RCC 7860 (cell line): Measurements from ENCODE around the gene TBC1D8.

ENCODE experiments used
- DNase-seq: peaks from one replicate; pipeline ENCODE4 v3.0.0-alpha.2; 2015; ENCODE audit warnings: low spot score
- FAIRE-seq: peaks from 2 replicates; lab custom pipeline; 2012; peaks lifted over from hg19 to GRCh38; lab: Jason Lieb, UNC

The TBC1D8 gene

DNA sequence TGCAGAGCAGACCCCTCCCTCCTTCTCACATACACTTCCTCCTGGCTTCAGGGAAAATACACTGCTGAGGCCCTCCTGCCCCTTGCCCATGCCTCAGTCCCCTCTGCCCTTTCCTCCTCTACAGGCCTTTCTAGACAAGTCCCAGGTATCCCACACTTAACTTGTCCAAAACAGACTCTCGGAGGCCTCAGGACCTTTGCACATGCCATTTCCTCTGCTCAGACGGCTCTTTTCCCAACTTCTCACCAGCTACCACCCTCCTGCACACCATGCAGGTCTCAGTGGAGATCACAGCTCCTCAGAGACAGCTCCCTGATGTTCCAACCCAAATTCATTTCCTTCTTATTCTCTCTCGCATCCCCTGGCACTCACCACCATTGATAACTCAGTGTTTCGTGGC, 11.7 kb downstream of the TBC1D8 start:
- no peak for DNase-seq
- no peak for FAIRE-seq

DNA sequence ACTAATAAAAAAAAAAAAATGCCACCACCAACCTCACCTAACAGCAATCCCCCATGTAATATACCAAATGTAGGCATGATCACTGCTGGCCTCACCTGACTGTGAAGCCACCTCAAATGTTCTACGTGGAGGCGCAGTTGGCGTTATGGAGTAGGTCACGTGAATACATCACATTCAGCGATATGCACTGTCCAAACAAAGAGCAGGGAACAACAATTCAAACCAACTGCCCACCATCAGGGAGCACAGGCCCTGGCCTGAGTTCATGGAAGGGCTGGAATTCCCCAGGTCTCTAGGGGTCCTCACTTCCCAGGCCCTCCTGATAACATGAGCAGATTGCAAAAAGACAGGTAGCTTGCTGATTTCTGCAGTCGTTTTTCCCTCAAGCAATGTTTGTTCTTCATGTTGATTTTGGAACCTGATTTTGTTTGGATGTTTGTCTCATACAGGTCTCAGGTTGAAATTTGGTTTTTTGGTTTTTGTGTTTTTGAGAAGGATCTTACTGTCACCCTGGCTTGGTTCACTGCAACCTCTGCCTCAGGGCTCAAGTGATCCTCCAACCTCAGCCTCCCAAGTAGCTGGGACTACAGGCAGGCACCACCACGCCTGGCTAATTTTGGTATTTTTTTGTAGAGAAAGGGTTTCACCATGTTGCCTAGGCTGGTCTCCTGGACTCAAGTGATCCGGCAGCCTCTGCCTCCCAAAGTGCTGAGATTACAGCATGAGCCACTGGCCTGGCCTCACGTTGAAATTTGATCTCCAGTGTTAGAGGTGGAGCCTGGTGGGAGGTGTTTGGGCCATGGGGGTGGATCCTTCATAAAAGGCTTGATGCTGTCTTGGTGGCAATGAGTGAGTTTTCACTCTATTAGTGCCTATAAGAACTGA, 15.5 kb downstream of the TBC1D8 start:
- FAIRE-seq: no peak

DNA sequence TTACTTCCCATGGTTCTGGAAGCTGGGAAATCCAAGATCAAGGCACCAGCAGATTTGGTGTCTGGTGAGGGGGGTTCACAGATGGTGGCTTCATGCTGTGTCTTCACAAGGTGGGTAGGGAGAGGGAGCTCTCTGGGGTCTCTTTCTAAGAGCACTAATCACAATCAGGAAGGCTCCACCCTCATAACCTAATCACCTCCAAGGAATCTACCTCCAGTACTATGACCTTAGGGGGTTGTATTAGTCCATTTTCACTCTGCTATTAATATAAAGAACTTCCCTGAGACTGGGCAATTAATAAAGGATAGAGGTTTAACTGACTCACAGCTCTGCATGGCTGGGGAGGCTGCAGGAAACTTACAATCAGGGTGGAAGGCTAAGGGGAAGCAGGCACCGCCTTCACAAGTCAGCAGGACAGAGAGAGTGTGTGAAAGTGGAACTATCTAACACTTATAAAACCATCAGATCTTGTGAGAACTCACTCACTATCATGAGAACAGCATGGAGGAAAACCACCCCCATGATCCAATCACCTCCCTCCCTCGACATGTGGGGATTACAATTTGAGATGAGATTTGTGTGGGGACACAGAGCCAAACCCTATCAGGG, 17.6 kb downstream of the TBC1D8 start:
- FAIRE-seq (no peak), DNase-seq (no peak)

More for the DNA sequence above, 15.5 kb downstream of the TBC1D8 start:
- no peak for DNase-seq

- no peak for FAIRE-seq
Observed at GRCh38 chr2:101132202-101132601, 19.0 kb downstream of the TBC1D8 start.

DNA sequence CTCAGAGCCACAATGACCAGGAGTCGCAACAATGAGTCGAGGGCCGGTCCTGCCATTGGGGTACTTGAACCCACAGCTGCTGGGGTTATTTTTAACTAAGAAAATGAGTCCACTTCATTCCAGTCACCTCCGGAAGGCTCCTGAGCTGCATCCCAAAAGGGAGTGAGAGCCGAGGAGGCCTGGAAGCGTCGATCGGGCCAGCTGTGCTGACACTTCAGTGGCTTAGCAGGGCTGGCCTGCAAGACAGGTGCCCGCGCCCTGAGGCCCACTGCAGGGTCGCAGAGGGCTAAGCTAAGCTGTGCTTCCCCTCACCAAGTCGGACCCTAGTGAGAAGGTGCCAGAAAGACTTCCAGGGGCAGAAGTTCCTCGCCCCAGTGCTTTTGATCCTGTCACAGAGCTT, 21.1 kb downstream of the TBC1D8 start:
- no peak for DNase-seq
- no peak for FAIRE-seq

More at GRCh38 chr2:101132202-101132601, 19.0 kb downstream of the TBC1D8 start:
- DNase-seq: no peak

DNA sequence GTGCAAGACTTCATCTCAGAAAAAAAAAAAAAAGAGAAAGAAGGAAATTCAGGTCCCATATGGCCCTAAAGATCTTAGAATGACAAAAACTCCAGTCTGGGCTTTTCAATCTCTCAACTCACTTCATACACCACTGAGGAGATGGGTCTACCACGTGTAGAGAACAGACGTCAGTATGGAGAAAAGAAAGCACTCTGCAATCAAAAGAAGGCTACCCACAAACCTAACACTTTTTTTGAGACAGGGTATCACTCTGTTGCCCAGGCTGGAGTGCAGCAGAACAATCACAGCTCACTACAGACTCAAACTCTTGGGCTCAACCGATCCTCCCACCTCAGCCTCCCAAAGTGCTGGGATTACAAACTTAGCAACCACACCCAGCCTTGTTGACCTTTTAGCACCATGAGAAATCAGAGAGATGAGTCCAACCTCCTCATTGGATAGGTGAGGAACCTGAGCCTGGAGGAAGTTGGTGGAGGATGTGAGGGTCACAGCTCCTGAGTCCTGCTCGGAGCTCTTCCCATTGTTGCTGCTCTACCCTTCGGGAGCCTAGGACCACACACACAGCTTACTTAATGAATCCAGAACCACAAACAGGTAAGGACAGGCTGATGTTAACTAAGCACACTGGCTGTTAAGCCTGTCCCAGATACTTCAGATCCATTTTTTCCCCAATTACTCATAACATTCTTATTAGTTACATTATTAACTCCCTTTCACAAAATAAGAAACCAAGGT, 23.7 kb downstream of the TBC1D8 start:
- no peak for FAIRE-seq
- no peak for DNase-seq

GRCh38 chr2:101125808-101126207, 25.4 kb downstream of the TBC1D8 start:
- DNase-seq: no peak
- FAIRE-seq: no peak

GRCh38 chr2:101125374-101125773, 25.8 kb downstream of the TBC1D8 start:
- DNase-seq: peak; percentile 50
- peak; percentile 81 for FAIRE-seq

GRCh38 chr2:101124643-101125366, 26.4 kb downstream of the TBC1D8 start:
- peak; percentile 84 for DNase-seq
- FAIRE-seq: no peak

- DNase-seq (peak; percentile 24), FAIRE-seq (no peak)
Observed at GRCh38 chr2:101123795-101124471, 27.2 kb downstream of the TBC1D8 start.

DNA sequence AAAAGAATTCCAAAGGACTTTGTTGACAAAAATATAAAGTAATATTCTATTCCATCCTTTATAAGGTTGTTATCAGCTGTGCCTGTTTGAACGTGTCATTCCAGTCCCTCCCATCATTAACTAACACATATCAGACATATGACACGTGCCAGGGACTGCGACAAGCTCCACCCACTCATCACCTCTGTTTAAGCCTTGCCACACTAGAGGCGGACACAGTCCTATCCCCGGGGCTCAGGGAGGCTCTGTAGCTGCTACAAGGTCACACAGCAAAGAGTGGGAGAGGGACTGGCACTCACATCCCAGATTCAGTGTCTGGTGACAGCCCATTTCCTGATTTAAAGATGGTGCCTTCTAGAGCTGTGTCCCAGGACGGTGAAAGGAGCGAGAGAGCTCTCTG, 30.0 kb downstream of the TBC1D8 start:
- no peak for FAIRE-seq
- no peak for DNase-seq

GRCh38 chr2:101120124-101120996, 30.8 kb downstream of the TBC1D8 start:
- FAIRE-seq (peak; percentile 68), DNase-seq (peak; percentile 87)

DNA sequence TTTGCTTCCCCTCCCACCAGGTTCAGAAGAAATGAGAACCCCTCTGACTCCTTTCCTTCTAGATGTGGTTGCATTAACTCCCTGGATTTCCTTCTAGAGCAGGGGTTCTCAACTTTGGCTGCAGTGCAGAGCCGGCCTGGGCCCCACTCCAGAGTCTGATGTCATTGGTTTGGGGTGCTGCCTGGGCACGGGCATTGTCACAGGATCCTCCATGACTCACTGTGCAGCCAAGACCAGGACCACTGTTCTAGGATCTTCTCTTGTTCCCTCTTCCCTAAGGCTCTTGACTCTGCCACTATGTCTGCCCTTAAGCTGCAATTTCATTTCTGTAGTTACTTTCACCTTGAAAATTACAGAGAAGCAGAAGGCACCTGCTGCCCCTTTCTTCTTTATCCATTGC, 31.8 kb downstream of the TBC1D8 start:
- no peak for DNase-seq
- no peak for FAIRE-seq

DNA sequence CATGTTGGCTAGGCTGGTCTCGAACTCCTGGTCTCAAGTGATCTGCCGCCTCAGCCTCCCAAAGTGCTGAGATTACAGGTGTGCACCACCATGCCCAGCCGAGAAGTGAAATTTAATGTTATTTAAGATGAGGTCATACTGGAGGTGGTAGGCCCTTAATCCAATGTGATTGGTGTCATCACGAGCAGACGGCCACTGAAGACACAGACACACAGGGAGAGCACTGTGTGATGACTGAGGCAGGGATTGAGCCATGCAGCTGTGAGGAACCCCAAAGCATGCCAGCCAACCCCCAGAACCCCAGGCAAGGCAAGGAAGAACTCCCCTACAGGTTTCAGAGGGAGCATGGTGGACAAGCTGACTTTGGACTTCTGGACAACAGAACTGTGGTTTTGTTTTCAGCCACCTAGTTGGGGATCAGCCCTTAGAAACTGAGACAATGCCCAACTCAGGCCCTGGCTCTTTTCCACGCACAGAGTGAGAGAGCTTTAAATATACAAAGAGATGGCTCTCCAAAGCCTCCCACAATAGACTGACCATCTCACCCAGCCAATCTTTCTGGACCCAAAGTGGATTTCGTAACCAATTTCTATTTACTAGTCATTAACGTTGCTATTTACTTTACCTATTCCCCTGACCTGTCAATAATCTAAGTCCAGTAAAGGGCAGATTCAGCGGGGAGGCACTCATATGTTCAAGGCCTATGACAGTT, 34.2 kb downstream of the TBC1D8 start:
- no peak for FAIRE-seq
- no peak for DNase-seq

DNA sequence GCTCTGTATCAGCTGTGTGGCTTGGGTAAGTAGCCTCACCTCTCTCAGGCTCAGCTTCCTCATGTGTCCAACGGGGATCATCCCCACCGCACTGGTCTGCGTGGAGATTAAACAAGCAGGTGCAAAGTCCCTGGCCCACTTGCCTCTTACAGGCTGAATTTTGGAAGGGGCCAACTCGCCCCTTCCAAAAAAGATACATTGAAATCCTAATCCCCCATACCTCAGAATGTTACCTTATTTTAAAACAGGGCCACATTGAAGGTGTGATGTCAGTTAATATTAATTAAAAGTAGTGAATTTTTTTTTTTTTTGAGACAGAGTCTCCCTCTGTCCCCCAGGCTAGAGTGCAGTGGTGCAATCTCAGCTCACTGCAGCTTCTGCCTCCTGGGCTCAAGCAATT, 34.8 kb downstream of the TBC1D8 start:
- FAIRE-seq: no peak

DNA sequence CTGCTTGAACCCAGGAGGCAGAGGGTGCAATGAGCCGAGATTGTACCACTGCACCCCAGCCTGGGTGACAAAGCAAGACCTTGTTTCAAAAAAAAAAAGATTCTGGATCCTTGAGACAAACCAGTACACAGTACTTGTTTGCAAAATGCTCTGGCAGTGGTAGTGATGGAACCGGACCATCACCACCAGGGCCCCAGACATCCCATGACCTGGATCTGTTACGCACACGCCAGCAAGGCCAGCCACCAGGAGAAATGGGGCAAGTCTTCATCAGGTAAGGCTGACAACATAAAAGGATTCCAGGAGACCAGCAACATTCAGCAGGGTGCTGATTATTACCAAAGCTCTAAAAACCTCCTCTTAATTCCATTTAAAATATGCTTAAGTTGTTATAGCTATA, 35.5 kb downstream of the TBC1D8 start:
- DNase-seq (no peak), FAIRE-seq (no peak)

More for the DNA sequence above, 34.8 kb downstream of the TBC1D8 start:
- no peak for DNase-seq

- DNase-seq: no peak
- no peak for FAIRE-seq
Observed at GRCh38 chr2:101114815-101115214, 36.4 kb downstream of the TBC1D8 start.

DNA sequence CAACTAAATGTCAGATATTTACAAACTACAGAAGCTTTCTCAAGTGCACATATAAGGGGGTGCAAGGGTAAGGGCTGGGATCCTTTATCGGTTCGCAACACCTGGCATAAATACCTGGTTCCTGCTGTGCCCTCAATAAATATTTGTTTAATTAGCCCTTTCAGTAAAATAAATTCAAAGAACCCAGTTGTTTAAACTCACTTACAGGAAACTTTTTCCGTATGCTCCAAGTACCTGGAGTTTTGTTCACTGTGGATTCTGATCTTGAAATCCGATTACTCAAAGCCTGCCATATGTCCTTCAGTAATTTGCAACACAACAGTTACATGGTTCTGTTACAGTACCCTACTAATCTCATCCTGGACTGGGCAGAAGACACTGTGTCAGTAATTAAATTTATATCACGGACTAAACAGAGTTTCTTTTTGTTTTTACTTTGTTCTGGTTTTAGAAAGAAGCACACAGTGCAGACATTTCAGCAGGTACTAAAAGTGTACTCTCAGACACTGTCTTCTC, 36.9 kb downstream of the TBC1D8 start:
- FAIRE-seq (no peak), DNase-seq (no peak)
